ENCODE measurements around the gene NUP133.
A peak's percentile ranks its signal among the peaks of the same experiment; 100 is the strongest.
"Not testable (repeated sequence)": the region's sequence is repeated elsewhere in the genome, so short reads cannot be mapped to it uniquely, and the experiment has no call there.

The NUP133 gene

DNA sequence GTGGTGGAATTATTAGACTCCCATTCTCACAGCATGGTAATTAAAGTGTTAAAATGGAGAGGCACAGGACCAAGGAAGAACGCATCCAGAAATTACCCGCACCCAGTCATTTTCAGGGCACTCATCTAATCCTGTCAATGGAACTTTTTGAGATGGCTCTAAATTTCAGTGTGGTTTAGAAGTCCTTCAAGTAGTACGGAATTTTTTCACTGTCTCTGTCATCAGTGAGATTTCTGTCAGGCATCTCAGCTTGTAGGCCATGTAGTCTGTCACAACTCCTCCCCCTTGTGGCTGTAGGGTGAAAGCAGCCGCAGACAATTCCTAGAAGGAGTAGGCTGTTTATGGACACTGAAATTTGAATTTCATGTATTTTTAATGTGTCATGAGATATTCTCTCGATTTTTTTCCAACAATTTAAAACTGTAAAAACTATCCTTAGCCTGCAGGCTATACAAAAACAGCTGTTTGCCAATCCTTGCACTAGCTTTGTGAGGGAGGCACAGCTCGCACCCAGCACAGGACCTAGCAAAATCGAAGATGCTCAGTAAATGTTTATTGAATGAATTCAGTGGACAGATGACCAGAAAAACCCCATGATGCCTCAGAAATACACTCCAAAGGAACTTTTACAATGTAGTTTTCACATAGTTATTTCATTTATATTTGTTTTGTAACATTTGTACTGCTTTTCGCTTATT lies 6.6 kb upstream of the NUP133 start:
- TF ChIP-seq, protein P1, sequence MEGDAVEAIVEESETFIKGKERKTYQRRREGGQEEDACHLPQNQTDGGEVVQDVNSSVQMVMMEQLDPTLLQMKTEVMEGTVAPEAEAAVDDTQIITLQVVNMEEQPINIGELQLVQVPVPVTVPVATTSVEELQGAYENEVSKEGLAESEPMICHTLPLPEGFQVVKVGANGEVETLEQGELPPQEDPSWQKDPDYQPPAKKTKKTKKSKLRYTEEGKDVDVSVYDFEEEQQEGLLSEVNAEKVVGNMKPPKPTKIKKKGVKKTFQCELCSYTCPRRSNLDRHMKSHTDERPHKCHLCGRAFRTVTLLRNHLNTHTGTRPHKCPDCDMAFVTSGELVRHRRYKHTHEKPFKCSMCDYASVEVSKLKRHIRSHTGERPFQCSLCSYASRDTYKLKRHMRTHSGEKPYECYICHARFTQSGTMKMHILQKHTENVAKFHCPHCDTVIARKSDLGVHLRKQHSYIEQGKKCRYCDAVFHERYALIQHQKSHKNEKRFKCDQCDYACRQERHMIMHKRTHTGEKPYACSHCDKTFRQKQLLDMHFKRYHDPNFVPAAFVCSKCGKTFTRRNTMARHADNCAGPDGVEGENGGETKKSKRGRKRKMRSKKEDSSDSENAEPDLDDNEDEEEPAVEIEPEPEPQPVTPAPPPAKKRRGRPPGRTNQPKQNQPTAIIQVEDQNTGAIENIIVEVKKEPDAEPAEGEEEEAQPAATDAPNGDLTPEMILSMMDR (IDR thresholded peaks at IDR 0.05; ENCODE audit: borderline replicate concordance, control extremely low read depth, extremely low read depth, insufficient read depth, missing control alignments): peak; percentile 55
- DNase-seq (ENCODE audit: low spot score): peak; percentile 57
- in situ Hi-C loops (cut with MboI; ENCODE audit: low sequenced_read_pairs, unreplicated experiment): no loop called here

DNA sequence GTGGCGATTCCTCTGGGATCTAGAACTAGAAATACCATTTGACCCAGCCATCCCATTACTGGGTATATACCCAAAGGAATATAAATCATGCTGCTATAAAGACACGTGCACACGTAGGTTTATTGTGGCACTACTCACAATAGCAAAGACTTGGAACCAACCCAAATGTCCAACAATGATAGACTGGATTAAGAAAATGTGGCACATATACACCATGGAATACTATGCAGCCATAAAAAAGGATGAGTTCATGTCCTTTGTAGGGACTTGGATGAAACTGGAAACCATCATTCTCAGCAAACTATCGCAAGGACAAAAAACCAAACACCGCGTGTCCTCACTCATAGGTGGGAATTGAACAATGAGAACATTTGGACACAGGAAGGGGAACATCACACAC lies 3.5 kb upstream of the NUP133 start:
- in situ Hi-C loops (cut with MboI; ENCODE audit: low sequenced_read_pairs, unreplicated experiment): not testable (repeated sequence)

DNA sequence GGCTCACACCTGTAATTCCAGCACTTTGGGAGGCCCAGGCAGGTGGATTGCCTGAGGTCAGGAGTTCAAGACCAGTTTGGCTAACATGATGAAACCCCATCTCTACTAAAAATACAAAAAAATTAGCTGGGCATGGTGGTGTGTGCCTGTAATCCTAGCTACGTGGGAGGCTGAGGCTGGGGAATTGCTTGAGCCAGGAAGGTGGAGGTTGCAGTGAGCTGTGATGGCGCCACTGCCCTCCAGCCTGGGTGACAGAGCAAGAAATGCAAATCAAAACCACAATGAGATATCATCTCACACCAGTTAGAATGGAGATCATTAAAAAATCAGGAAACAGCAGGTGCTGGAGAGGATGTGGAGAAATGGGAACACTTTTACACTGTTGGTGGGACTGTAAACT lies 3.1 kb upstream of the NUP133 start:
- in situ Hi-C loops (cut with MboI; ENCODE audit: low sequenced_read_pairs, unreplicated experiment); DNase-seq (ENCODE audit: low spot score): not testable (repeated sequence)

More for the DNA sequence above, 3.5 kb upstream of the NUP133 start:
- not testable (repeated sequence) for DNase-seq (ENCODE audit: low spot score)

DNA sequence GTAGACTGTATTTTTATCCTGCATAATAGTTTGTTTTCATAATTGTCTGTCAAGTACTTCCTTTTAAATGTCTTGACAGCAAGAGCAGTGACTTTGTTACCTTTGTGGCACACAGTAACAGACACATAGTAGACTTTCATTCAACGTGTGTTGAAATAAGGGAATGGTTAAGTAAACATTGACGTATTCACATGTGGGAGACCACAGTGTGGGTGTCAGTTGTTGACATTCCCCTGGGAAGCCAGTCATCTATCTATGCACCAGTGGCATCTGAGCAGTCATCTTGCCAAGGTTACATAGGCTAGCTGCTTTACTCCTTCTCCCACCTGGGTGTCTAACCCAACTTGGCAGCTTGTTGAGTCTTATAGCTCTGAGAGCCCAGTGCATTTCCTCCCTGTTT lies 1.4 kb upstream of the NUP133 start:
- TF ChIP-seq, protein P1 (IDR thresholded peaks at IDR 0.05; ENCODE audit: borderline replicate concordance, control extremely low read depth, extremely low read depth, insufficient read depth, missing control alignments): no peak
- DNase-seq (ENCODE audit: low spot score): no peak
- in situ Hi-C loops (cut with MboI; ENCODE audit: low sequenced_read_pairs, unreplicated experiment): no loop called here

DNA sequence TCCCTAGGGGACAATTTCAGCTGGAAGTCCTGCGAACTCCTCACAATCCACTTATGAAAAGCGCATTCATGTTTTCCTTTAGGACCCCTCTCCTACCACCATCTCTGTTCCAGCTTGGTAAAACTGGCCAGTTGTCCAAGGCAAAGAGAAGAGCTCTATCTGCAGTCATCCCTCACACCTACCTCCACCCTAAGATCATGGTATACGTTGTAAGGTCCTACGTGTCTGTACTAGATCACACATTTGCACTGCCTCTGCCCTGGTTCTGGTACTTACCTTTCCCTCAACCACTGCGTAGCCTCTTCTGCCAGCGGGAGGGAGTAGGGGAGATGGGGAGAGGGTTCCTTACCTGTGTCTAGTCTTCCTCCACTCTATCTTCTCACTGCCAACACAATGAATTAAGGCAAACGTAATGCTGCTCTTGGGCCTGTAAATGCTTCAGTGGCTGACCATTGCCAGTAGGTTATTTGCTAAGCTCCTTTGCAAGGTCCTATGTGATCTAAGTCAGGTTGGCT lies 739 bp upstream of the NUP133 start:
- TF ChIP-seq, protein P1 (IDR thresholded peaks at IDR 0.05; ENCODE audit: borderline replicate concordance, control extremely low read depth, extremely low read depth, insufficient read depth, missing control alignments): no peak
- in situ Hi-C loops (cut with MboI; ENCODE audit: low sequenced_read_pairs, unreplicated experiment): no loop called here
- DNase-seq (ENCODE audit: low spot score): no peak

DNA sequence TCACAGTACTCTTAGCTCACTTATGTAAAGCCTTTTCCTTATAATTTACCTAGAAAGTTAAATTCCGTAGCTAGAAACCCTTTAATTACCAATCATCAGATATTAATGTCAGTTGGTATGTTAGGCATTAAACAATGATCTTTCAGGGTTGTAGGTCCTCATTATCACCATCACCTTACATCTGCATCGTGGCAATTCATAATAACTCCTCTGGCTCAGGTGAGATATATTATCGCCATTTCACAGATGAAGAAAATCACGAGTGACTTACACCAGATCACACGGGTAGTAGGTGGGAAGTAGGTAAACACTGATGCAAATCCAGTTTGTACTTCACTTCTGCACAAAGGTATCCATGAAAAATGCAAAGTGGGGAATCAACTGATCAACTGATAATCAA lies 639 bp downstream of the NUP133 start:
- in situ Hi-C loops (cut with MboI; ENCODE audit: low sequenced_read_pairs, unreplicated experiment): no loop called here
- TF ChIP-seq, protein P1 (IDR thresholded peaks at IDR 0.05; ENCODE audit: borderline replicate concordance, control extremely low read depth, extremely low read depth, insufficient read depth, missing control alignments): no peak
- DNase-seq (ENCODE audit: low spot score): no peak

DNA sequence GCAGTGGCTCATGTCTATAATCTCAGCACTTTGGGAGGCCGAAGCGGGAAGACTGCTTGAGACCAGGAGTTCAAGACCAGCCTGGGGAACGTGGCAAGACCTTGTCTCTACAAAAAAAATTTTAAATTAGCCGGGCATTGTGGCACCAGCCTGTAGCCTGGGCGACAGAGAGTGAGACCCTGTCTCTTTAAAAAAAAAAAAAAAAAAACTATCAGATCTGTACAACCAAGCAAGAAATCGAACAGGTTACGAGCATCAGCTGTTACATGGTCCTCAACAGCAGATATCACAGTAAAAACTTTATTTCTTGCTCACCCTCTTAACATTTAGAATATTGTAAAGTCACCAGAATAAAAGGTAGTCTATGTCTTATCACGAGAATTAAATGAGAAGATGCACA lies 1.5 kb downstream of the NUP133 start:
- TF ChIP-seq, protein P1 (IDR thresholded peaks at IDR 0.05; ENCODE audit: borderline replicate concordance, control extremely low read depth, extremely low read depth, insufficient read depth, missing control alignments): no peak
- no peak for DNase-seq (ENCODE audit: low spot score)
- in situ Hi-C loops (cut with MboI; ENCODE audit: low sequenced_read_pairs, unreplicated experiment): no loop called here

DNA sequence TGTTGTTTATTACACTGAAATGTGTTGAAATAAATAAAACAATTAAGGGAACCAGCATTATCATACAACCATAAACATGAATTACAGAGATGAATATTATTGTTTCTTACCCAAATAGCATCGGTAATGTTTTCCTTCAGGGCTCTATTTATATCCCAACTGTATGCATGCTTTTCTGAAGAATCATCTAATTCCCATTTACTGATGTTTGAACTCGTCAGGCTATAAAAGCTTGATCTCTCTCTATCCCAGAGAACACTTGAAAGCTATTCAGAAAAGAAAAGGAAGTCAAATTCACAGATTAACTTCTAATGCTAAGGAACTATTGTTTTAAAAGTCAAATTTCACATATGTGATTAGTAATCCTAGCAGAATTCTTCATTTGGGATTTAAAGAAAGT lies 12.4 kb downstream of the NUP133 start:
- TF ChIP-seq, protein P1 (IDR thresholded peaks at IDR 0.05; ENCODE audit: borderline replicate concordance, control extremely low read depth, extremely low read depth, insufficient read depth, missing control alignments): no peak
- in situ Hi-C loops (cut with MboI; ENCODE audit: low sequenced_read_pairs, unreplicated experiment): no loop called here
- no peak for DNase-seq (ENCODE audit: low spot score)
